ENCODE measurements around the gene SPATA6.

Gene SPATA6

GRCh38 chr1:48356901-48357300, 115.1 kb downstream of the SPATA6 start:
- H3K4me3 ChIP-seq (replicated peaks; ENCODE audit: low read depth, low read length), result no peak overlapping the region
- no peak for DNase-seq (ENCODE audit: extremely low read depth, low read depth)
- no peak for TF ChIP-seq CTCF (IDR thresholded peaks at IDR 0.05; ENCODE audit: low read depth, low read length, missing control alignments)

GRCh38 chr1:48344373-48344772, 127.6 kb downstream of the SPATA6 start:
- TF ChIP-seq CTCF (IDR thresholded peaks at IDR 0.05; ENCODE audit: low read depth, low read length, missing control alignments), result no peak
- no peak overlapping the region for H3K4me3 ChIP-seq (replicated peaks; ENCODE audit: low read depth, low read length)
- DNase-seq (ENCODE audit: extremely low read depth, low read depth), result no peak

- TF ChIP-seq CTCF (IDR thresholded peaks at IDR 0.05; ENCODE audit: low read depth, low read length, missing control alignments), result no peak
- H3K4me3 ChIP-seq (replicated peaks; ENCODE audit: low read depth, low read length), result no peak overlapping the region
- no peak for DNase-seq (ENCODE audit: extremely low read depth, low read depth)
Observed at GRCh38 chr1:48341221-48341620, 130.8 kb downstream of the SPATA6 start.

- DNase-seq (ENCODE audit: extremely low read depth, low read depth), result no peak
- no peak overlapping the region for H3K4me3 ChIP-seq (replicated peaks; ENCODE audit: low read depth, low read length)
- no peak for TF ChIP-seq CTCF (IDR thresholded peaks at IDR 0.05; ENCODE audit: low read depth, low read length, missing control alignments)
Observed at GRCh38 chr1:48338257-48338656, 133.7 kb downstream of the SPATA6 start.

GRCh38 chr1:48333316-48333715, 138.7 kb downstream of the SPATA6 start:
- DNase-seq (ENCODE audit: extremely low read depth, low read depth), result no peak
- no peak overlapping the region for H3K4me3 ChIP-seq (replicated peaks; ENCODE audit: low read depth, low read length)
- no peak for TF ChIP-seq CTCF (IDR thresholded peaks at IDR 0.05; ENCODE audit: low read depth, low read length, missing control alignments)

- no peak for DNase-seq (ENCODE audit: extremely low read depth, low read depth)
- no peak for TF ChIP-seq CTCF (IDR thresholded peaks at IDR 0.05; ENCODE audit: low read depth, low read length, missing control alignments)
- no peak overlapping the region for H3K4me3 ChIP-seq (replicated peaks; ENCODE audit: low read depth, low read length)
Observed at GRCh38 chr1:48332115-48332514, 139.9 kb downstream of the SPATA6 start.

GRCh38 chr1:48329905-48330304, 142.1 kb downstream of the SPATA6 start:
- DNase-seq (ENCODE audit: extremely low read depth, low read depth), result no peak
- H3K4me3 ChIP-seq (replicated peaks; ENCODE audit: low read depth, low read length), result no peak overlapping the region
- TF ChIP-seq CTCF (IDR thresholded peaks at IDR 0.05; ENCODE audit: low read depth, low read length, missing control alignments), result no peak
